HG02852 (cell line): Measurements from ENCODE around the gene CFAP74.

Source experiments
- ATAC-seq: cut with Tn5 transposase; IDR thresholded peaks from one replicate; pipeline ENCODE4 v1.9.1; 2021; ENCODE audit warnings: mild to moderate bottlenecking, moderate library complexity; ENCODE audit not compliant: unreplicated experiment

The CFAP74 gene

GRCh38 chr1:2042830-2043773 lies 39.5 kb upstream of the CFAP74 start:
- ATAC-seq, result no peak

- no peak for ATAC-seq
These were observed 38.3 kb upstream of the CFAP74 start for GRCh38 chr1:2041887-2042286.

DNA sequence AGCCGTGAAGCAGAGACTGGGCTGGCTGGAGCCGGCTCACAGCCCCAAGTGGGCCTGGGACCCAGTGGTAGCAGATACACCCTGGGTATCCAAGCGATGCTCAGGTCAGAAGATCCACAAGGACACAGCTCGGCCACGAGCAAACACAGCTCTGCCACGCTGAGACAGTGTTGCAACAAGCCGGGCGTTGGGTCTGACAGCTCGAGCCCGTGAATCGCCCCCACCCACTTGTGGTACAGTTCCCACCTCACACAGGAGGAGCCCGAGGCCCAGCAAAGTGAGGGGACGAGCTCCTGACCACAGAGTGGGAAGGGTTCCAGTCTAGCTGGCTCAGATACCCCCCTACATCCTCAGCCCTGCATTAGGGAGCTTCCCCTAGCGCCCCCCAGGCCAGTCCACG lies 37.7 kb upstream of the CFAP74 start:
- ATAC-seq, result no peak

GRCh38 chr1:2039251-2039650 lies 35.7 kb upstream of the CFAP74 start:
- no peak for ATAC-seq

DNA sequence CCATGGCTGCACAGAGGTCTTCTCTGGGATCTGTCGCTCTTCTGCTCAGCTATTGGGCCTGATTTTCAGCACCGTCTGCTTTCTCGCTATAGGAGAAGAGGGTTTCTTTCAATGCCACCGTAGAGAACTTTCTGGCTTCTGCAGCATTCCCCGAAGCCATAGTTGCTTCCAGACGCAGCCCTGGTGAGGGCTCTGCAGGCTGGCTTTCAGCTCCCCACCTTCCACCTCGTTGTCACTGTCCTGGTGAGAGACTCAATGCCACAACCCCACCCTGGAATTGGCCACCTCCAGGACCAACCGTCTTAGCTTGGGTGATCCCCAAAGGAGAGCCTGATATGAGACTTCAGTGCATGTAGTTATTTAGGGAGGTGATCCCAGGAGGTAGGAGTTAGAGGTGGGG lies 34.6 kb upstream of the CFAP74 start:
- no peak for ATAC-seq

GRCh38 chr1:2037314-2037979 lies 33.9 kb upstream of the CFAP74 start:
- ATAC-seq, result no peak

DNA sequence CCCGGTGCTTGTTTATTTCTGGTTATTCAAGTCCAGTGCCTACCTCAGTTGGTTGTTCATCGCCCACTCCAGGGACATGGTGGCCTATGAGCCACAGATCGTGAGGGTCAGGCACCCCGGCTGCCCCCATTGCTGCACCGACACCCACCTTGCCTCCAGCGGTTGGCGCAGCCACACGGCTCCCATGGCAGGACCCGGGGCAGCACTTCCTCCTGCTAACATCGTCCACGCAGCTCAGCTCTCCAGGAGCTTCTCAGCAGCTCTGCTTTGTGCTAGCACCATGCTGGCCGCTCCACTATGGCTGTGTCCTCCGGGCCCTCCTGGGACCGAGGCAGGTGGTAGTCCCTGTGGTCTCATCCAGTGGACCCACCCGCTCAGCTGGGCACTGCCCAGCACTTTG lies 32.7 kb upstream of the CFAP74 start:
- no peak for ATAC-seq

DNA sequence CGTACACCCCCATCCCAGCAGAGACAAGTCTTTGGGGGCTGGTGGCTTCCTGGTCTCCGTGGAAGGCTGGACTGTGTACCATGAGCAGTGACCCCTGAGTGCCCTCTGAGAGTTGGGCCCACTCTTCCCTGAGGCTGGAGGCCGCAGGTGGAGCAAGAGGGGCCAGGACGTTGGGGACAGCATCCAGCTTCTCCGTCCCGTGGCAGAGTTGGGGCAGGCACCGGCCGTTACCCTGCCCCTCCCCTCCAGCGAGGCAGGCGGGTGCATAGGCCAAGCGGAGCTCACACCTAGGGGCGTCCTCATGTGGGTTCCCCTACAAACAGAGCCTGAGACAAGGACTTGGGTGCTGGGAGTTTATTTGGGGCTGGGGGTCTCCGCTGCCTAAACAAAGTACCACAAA lies 29.6 kb upstream of the CFAP74 start:
- no peak for ATAC-seq

DNA sequence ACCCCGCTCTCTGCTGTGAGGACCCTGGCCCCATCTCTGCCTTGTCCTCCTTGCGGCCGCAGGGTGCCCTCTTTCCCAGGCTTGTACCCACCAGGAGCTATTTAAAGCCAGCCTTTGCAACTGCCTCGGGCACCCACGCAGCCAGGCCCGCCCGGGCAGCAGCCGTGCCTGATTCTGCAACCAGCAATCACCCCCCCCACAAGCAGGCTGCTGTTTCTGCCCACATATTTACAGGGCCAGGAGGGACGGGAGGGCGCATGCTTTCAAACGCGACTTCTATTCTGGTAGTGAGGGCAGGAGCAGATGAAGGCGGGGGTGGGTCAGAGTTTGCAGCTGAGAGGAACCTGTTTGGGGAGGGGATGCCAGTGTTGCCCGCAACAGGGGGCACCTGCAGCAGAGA lies 29.2 kb upstream of the CFAP74 start:
- ATAC-seq, result no peak

GRCh38 chr1:2031546-2032540 lies 28.3 kb upstream of the CFAP74 start:
- no peak for ATAC-seq

DNA sequence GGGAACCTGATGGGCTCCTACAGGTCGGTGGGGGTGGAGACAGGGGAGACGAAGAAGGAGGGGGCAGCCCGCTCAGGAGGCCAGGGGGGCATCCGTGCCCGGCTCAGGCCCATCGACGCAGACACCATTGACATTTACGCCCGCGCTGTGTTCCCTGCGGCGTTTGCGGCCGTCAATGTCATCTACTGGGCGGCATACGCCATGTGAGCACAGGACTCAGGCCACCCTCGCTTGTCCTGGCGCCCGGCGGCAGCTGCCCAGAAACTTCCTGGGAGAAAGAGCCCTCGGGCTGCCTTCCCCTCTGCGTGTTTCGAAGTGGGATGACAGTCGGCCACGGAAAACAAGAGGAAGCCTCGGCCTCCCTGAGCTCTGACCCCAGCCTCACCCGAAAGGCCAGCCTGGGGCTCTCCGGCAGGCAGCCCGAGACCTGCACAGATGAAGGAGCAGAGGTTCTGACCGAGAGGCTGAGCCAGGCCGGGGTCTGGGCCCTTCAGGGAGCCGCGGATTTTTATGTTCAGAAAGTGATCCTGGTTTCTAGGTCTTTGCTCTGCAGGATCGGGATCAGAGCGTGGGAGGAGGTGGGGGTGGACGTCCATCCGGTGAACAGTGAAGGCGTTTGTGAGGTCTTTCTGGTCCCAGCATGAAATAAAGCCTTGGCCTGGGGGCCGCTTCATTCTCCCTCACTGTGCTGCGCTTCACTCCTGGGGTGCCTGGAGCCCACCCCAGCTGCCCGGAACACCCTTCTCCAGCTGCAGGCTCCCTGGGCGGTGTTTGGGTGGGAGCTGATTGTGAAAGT lies 26.7 kb upstream of the CFAP74 start:
- ATAC-seq, result no peak

DNA sequence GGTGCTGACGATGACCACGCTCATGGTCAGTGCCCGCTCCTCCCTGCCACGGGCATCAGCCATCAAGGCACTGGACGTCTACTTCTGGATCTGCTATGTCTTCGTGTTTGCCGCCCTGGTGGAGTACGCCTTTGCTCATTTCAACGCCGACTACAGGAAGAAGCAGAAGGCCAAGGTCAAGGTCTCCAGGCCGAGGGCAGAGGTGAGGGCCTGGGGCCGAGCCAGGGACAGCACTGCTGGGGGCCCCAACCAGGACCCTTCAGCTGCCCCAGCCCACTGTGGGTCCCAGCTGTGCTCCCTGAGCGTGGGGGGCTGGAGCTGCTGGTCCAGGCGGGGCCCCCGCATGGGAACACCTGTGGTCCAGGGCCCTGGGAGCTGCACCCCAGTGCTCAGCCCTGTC lies 26.0 kb upstream of the CFAP74 start:
- no peak for ATAC-seq

GRCh38 chr1:2028870-2029560 lies 25.4 kb upstream of the CFAP74 start:
- ATAC-seq, result no peak

DNA sequence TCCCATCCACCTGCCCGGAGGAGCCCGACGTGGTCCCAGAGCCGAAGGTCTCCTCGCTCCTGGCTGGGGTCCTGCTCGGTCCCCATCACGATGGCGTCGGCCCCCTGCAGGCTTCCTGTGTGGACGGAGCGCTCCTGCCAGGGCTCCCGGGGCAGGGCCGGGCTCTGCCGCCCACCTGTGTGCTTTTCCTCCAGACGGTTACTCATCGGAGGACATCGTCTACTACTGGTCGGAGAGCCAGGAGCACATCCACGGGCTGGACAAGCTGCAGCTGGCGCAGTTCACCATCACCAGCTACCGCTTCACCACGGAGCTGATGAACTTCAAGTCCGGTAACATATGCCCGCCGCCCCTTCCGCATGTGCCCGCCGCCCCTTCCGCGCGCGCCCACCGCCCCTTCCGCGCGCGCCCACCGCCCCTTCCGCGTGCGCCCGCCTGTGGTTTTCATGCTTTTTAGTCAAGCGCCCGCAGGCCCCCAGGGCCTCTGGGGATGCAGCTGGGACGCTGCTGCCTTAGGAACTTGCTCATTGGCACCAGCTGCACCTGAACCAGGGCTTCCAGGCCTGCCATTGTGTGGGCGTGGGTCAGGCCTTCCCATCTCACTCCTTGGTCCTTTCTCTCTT lies 24.5 kb upstream of the CFAP74 start:
- no peak for ATAC-seq

DNA sequence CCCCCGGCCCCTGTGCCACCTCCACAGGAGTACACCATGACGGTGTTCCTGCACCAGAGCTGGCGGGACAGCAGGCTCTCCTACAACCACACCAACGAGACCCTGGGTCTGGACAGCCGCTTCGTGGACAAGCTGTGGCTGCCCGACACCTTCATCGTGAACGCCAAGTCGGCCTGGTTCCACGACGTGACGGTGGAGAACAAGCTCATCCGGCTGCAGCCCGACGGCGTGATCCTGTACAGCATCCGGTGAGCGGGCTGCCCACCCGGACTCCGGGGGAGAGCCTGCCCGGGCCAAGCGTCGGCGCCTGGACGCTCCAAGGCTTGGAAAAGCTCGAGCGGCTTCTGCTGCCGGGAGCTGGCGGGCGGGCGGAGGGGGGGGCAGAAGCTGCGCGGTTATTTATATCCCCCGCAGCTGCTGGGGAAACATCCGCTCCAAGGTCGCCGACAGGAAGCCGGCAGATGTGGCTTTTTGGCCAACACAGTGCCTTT lies 21.9 kb upstream of the CFAP74 start:
- ATAC-seq, result no peak

GRCh38 chr1:2024887-2025286 lies 21.3 kb upstream of the CFAP74 start:
- no peak for ATAC-seq

GRCh38 chr1:2024451-2024850 lies 20.9 kb upstream of the CFAP74 start:
- no peak for ATAC-seq

DNA sequence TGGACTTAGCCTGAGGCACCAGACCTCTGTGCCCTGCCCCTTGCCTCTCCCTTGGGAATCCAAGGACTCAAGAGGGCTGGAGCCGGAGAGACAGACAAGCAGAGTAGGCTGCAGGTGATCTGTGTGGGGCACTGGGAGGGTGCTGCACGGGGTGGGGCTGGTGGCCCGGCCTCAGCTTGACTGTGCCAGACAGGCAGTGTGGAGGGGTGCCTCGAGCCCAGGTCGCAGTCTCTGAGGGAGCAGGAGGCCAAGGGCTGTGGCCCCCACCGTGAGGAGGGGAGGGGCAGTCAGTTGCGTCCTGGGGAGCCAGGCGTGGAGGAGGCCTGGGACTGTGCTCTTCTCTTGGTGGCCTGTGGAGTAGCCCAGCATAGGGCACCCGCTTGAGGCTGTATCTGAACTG lies 19.6 kb upstream of the CFAP74 start:
- ATAC-seq, result no peak
